Bronchus fibroblast of lung (primary cell): Measurements from ENCODE around the gene TSPY10. TPM values are rescaled to one million over a fixed set of nuclear protein-coding genes. Genes with fewer than 3 reads are reported as not detected.

ENCODE experiments used
- total RNA-seq: library from RNA; depleted of rRNA; stranded (reverse); fragments of >200 nt; gene quantifications from 2 replicates; pipeline ENCODE4 v1.2.3, GENCODE V29; 2015

TSPY10 gene
- total RNA-seq, result not detected in 2 replicates

GRCh38 chrY:9527580-9527979 lies at the start of gene TSPY10:
TSS of gene TSPY10 (plus strand) at chrY:9527880. CDS start at chrY:9527926, 46 bp downstream.

DNA sequence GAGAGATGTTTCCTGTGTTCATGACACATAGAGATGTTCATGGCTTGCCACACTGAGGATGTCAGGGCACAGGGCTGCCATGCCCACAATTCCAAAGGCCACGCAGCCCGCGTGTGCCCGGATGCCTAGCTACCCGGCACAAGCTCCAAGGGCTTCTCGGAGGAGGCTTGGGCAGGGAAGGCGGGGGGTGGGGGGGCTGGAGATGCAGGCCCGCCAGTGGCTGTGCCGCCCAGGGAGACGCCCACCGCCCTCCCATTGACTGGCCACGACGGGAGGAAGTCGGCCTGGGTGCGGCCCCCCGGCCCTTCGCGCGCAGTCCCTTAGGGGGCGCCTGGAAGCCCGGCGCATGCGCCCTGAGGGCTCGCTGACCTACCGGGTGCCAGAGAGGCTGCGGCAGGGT lies 40.7 kb upstream of the TSPY10 start, which contains the start of gene TSPY9:
TSPY9 (plus strand) TSS at position 301 of the 400 bp plus-strand sequence; CDS start at position 347, 46 bp downstream.

Other genes starting within 250 kb of the TSPY10 start
- gene TSPY4, start 190.4 kb upstream of the TSPY10 start, total RNA-seq, result not detected in 2 replicates
- gene TSPY8, start 170.1 kb upstream of the TSPY10 start, total RNA-seq, result not detected in 2 replicates
- not detected in 2 replicates for gene TSPY3, start 129.5 kb upstream of the TSPY10 start, total RNA-seq
- not detected in 2 replicates for gene TSPY1, start 60.9 kb upstream of the TSPY10 start, total RNA-seq
- gene TSPY9, start 40.6 kb upstream of the TSPY10 start, total RNA-seq, result not detected in 2 replicates